ENCODE measurements around the gene ARMS2.

ARMS2 gene

DNA sequence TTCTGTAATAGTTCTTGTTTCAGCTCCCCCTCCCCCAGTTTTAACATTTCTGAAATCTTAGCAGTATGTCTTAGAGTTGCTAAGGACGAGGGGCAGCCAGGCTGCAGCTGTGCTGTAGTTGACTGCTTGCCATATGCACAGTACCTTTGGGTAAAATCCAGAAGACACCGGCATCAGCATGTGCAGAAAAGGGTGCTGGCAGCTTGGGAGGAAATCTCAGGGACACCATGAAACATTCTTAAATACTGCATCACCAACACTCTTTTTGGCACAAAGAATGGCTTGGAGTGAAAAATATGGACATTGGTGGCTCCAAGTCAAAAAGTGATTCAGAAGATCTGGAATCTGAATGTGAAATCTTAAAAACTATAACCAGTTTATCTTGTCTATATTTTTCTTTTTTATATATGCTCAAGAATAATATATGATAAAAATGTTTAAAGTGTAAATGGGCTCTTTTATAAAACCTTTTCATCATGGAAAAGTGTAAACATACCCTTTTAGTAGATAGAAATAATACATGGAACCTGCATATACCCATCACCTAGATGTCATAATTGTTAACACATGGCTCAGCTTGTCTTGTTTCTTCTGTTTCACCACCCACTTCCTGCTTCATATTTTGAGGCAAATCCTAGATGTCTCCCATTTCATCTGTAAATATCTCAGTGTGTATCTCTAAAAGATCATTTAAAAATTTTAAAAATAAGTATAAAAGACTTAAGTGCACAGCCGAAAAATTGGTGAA is 34.4 kb upstream of the ARMS2 start:
- H3K36me3 ChIP-seq (replicated peaks): peaks cover 3% of the 10 kb centered on the region
- in situ Hi-C loops (cut with HindIII; ENCODE audit: low pct_ligation_motif_present, low sequenced_read_pairs): no loop called here
- H3K4me3 ChIP-seq (ENCODE audit: low read depth, low read length): no peak overlapping the region
- no peaks in the 10 kb centered on the region for H3K27me3 ChIP-seq (replicated peaks)
- DNase-seq: peak; percentile 22
- TF ChIP-seq, protein P1, sequence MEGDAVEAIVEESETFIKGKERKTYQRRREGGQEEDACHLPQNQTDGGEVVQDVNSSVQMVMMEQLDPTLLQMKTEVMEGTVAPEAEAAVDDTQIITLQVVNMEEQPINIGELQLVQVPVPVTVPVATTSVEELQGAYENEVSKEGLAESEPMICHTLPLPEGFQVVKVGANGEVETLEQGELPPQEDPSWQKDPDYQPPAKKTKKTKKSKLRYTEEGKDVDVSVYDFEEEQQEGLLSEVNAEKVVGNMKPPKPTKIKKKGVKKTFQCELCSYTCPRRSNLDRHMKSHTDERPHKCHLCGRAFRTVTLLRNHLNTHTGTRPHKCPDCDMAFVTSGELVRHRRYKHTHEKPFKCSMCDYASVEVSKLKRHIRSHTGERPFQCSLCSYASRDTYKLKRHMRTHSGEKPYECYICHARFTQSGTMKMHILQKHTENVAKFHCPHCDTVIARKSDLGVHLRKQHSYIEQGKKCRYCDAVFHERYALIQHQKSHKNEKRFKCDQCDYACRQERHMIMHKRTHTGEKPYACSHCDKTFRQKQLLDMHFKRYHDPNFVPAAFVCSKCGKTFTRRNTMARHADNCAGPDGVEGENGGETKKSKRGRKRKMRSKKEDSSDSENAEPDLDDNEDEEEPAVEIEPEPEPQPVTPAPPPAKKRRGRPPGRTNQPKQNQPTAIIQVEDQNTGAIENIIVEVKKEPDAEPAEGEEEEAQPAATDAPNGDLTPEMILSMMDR (IDR thresholded peaks at IDR 0.05; ENCODE audit: low read depth, low read length, missing control alignments): no peak
- H3K27ac ChIP-seq: no peak overlapping the region

DNA sequence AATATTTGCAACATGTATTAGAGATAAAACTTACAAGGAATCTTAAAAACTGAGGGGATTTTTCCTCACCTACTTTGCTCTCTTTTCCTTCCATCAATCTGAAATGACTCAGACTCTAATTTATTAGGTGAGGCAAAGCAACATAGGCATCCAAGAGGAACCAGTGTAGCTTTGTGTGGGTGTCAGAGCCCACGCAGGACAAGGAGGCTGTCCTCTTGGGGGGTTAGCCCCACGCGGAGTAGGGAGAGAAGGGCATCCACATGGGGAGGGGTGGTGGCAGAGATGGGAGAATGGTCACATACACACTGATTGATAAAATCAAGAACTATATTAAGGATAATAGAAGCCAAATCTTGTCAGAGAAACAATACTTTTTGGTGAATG is 33.8 kb upstream of the ARMS2 start:
- Histone ChIP-seq H3K27me3 (replicated peaks) (no peaks in the 10 kb centered on the region), H3K27ac (no peak overlapping the region), H3K4me3 (ENCODE audit: low read depth, low read length) (no peak overlapping the region), H3K36me3 (replicated peaks) (peaks cover 3% of the 10 kb centered on the region)
- in situ Hi-C loops (cut with HindIII; ENCODE audit: low pct_ligation_motif_present, low sequenced_read_pairs): no loop called here
- TF ChIP-seq, protein P1 (IDR thresholded peaks at IDR 0.05; ENCODE audit: low read depth, low read length, missing control alignments): no peak
- no peak for DNase-seq

DNA sequence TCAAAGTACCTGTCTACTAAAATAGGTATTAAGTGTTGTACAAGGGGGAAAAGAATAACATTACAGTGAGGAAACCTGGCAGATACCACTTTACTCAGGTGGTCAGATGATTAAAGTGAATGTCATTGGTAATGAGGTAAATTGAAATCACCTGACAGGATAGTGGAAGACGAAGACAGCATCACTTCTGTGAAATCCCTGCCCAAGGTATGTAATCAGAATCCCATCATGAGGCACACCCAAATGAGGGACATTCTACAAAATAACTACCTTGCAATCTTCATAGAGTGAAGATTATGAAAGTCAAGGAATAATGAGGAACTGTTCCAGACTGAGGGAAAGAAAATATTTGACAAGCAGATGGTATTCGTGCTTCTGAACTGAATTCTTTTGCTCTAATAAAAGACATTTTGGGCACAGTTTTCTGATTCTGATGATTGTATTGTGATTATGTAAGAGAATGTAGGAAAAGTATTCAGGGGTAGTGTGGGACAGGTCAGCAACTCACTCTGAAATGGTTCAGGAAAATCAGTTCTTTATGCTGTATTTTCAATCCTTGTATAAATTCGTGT is 33.3 kb upstream of the ARMS2 start:
- in situ Hi-C loops (cut with HindIII; ENCODE audit: low pct_ligation_motif_present, low sequenced_read_pairs): no loop called here
- H3K4me3 ChIP-seq (ENCODE audit: low read depth, low read length): no peak overlapping the region
- no peak overlapping the region for H3K27ac ChIP-seq
- TF ChIP-seq, protein P1 (IDR thresholded peaks at IDR 0.05; ENCODE audit: low read depth, low read length, missing control alignments): no peak
- DNase-seq: no peak
- H3K36me3 ChIP-seq (replicated peaks): peaks cover 2% of the 10 kb centered on the region
- no peaks in the 10 kb centered on the region for H3K27me3 ChIP-seq (replicated peaks)

DNA sequence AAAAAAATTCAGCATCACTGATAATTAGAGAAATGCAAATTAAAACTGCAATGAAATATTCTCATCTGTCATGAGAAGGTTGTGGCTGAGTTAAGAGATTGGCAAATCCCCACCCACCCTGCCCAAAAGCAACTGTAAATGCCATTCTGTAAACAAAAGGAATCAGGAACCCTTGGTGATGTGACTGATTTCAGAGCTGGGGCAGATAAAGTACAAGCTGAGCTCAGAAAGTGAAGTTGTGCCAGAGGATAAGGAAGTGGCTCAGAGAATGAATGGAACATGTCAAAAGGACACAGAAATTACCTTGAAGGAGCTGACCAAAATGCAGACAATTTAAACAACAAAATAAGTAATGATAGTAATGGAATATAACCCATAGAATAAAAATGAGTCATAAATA is 32.7 kb upstream of the ARMS2 start:
- no peak overlapping the region for H3K27ac ChIP-seq
- H3K4me3 ChIP-seq (ENCODE audit: low read depth, low read length): no peak overlapping the region
- DNase-seq: no peak
- in situ Hi-C loops (cut with HindIII; ENCODE audit: low pct_ligation_motif_present, low sequenced_read_pairs): no loop called here
- H3K27me3 ChIP-seq (replicated peaks): no peaks in the 10 kb centered on the region
- TF ChIP-seq, protein P1 (IDR thresholded peaks at IDR 0.05; ENCODE audit: low read depth, low read length, missing control alignments): no peak
- H3K36me3 ChIP-seq (replicated peaks): no peaks in the 10 kb centered on the region

DNA sequence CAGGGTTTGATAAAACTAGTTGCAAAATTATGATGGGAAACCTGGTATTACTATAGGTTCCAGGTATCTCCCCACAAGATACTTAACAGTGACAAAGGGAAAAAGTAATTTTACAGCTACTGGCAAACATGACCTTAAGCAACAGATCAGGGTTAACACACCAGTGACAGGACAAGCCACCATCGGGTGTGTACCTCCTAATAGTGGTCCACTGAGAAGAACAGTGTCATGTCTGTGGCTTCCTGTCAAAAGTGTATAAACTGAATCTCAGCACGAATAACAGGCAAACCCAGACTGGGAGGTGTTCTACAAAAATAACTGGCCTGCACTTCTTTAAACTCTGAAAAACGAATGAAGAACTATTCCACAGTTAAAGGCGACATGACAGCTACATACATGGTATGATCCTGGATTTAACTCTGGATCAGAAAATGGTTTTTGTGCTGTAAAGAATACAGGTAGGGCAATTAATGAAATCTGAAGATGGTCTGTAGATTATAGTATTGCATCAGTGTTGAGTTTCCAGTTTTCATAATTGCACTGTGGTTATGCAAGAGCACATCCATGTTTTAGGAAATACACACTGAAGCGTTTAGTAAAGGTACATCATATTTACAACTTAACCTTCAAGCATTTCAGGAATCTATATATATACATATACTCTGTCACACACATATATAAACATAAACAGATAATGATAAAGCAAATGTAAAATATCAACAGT is 32.0 kb upstream of the ARMS2 start:
- TF ChIP-seq, protein P1 (IDR thresholded peaks at IDR 0.05; ENCODE audit: low read depth, low read length, missing control alignments): no peak
- in situ Hi-C loops (cut with HindIII; ENCODE audit: low pct_ligation_motif_present, low sequenced_read_pairs): no loop called here

More for the DNA sequence above, 32.0 kb upstream of the ARMS2 start:
- H3K27me3 ChIP-seq (replicated peaks): no peaks in the 10 kb centered on the region
- no peaks in the 10 kb centered on the region for H3K36me3 ChIP-seq (replicated peaks)
- H3K27ac ChIP-seq: no peak overlapping the region
- no peak overlapping the region for H3K4me3 ChIP-seq (ENCODE audit: low read depth, low read length)
- no peak for DNase-seq

Data from brain microvascular endothelial cell (primary cell).